ENCODE results near the gene CAMKK2.
"Not testable (repeated sequence)": the region's sequence is repeated elsewhere in the genome, so short reads cannot be mapped to it uniquely, and the experiment has no call there.

CAMKK2 gene

GRCh38 chr12:121296618-121297434 lies at the start of gene CAMKK2:
Gene CAMKK2, minus strand, starts transcription at chr12:121296709. Its CDS starts 22,183 bp downstream, at chr12:121274526.
- peak; percentile 94 for DNase-seq (ENCODE audit: low spot score)

DNA sequence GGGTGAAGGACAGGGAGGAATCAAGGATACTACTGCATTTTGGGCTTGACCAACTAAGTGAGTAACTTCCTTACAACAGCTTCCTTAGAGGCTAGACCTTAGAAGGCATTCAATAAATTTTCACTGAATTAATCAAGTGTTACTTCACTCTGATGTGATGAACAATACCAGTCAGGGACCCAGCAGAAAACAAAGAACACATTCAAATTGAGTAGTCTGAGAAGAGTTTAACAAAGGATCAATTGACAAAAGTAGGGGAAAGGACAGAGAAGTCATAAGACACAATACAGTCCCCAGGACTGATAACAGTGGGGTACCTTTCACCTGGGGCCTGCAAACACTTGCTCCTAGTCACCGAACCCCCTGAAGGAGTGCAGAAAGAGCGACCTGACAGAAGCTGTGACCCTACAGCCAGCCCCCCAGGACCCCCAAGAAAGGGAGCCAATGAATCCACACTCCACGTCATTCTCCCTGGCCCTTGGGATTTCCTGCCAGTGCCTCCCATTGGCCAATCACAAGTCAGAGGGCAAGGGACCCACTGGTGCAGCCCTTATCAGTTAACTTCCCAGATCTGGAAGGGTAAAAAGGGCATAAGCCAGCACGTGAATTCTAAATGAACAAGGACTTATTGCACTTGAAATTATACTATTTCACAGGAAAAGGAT lies 48.8 kb upstream of the CAMKK2 start:
- DNase-seq (ENCODE audit: low spot score): no peak

GRCh38 chr12:121344506-121344905 lies 48.0 kb upstream of the CAMKK2 start:
- no peak for DNase-seq (ENCODE audit: low spot score)

GRCh38 chr12:121337416-121337815 lies 40.9 kb upstream of the CAMKK2 start:
- DNase-seq (ENCODE audit: low spot score): no peak

DNA sequence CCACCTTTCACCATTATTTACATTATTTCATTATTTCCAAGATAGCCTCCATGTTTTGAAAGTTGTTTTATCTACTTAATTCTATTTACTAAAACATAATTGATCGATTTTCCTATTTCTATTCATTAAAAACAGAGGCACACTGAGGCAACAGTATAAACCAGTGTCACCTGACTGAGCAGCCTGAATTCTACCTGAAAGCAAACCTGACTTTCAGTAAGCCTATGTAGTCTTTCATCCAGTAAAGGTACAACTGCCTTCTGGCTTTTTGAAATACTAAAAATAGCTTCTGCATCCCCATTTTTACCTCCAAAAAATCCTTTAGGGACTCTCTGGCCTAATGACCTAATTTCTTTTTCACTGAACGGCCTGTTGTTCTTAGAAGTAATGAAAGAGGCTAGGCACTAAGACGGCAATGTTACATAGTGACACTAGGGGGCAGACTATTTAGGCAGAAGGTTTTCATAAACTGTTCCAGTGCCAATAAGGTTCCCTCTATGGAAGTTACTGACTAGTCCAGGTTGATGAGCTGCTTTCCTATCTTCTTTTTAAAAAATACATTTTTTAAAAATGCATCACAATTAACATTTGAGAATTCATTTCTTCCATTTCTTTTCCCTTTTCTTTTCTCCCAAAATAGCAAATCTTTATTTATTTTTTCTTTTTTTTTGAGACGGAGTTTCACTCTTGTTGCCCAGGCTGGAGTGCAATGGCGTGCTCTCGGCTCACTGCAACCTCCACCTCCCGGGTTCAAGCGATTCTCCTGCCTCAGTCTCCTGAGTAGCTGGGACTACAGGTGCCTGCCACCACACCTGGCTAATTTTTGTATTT lies 38.2 kb upstream of the CAMKK2 start:
- peak; percentile 68 for DNase-seq (ENCODE audit: low spot score)

DNA sequence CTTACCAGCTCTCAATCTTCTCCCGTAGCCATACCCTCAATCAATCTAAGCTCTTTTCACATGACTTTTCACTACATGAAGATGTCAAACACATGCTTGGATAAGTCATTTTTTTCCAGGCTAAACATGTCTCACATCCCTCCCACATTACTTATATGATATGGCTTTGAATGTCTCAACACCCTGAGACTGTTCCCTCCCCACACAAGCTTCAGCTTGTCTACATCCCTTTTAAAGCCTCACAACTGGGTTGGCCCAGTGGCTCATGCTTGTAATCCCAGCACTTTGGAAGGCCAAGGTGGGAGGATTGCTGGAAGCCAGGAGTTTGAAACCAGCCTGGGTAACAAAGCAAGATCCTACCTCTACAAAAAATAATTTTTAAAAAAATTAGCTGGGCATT lies 37.2 kb upstream of the CAMKK2 start:
- no peak for DNase-seq (ENCODE audit: low spot score)

DNA sequence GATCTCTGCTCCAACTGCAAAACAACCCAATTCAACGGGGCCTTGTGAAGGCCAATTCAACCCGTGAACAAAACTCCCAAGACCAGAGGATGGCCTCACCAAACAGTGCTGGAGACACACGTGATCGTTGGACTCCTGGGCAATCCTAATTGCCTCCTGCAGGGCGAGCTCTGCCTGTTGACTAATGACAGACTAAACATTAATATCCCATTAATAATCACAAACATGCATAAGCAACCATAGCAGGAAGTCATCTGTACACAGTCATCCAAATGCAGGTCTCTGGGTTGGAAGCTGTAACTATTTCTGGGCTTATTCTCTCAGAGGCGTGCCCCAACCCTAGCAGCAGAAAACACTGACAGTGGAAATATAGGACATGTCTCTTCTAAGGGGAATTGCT lies 34.7 kb upstream of the CAMKK2 start:
- peak; percentile 8 for DNase-seq (ENCODE audit: low spot score)

GRCh38 chr12:121330692-121331091 lies 34.2 kb upstream of the CAMKK2 start:
- DNase-seq (ENCODE audit: low spot score): no peak

DNA sequence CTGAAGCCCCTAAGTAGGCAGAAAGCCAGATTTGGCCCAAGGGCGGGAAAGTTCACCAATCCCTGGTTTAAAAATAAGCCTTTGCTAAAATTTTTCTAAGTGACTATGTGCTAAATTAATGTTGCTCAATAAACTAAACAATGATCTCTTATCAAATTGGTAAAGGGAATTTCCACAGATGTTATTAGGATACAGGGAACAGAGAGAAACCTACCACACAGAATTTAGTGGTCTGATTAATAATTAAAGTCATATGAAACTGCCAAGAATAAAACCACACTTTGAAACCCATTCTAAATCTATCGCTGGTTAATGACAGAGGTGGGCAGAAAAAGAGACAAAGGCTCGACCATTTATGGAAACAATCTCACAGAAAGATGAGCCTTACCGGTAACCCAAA lies 33.7 kb upstream of the CAMKK2 start:
- no peak for DNase-seq (ENCODE audit: low spot score)

- no peak for DNase-seq (ENCODE audit: low spot score)
These were observed 32.1 kb upstream of the CAMKK2 start for GRCh38 chr12:121328620-121329019.

DNA sequence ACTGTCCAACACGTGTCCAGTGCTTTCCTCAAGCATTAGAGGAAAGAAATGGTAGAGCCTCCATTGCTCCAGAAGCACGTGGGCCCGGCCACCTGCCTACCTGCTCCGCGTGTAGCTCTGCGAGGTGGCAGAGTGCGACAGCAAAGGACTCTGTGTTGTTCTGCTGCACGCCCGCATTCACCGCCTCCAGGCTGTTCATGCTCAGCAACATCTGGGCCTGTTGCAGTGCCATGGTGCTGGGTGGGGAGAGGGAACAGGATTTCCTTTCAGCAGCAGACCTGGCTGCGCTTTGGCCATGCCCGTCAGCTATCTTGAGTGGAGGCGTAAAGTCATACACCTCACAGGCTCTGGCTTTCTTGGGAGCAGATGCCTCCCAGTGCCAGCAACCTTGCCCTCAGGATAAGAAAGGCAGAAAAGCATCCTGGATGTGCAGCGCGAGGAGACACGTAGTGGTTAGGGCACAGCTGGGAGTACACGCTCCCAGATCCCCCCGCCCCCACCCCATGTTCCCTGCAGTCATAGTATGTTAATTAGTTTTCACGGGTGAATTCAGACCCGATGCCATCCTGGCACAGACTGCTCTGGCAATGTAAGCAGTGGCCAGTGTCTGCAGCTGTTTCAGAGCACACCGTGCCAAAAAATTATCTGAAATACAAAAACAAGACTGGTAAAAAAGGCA lies 30.6 kb upstream of the CAMKK2 start:
- no peak for DNase-seq (ENCODE audit: low spot score)

GRCh38 chr12:121325922-121326396 lies 29.4 kb upstream of the CAMKK2 start:
- DNase-seq (ENCODE audit: low spot score): no peak

DNA sequence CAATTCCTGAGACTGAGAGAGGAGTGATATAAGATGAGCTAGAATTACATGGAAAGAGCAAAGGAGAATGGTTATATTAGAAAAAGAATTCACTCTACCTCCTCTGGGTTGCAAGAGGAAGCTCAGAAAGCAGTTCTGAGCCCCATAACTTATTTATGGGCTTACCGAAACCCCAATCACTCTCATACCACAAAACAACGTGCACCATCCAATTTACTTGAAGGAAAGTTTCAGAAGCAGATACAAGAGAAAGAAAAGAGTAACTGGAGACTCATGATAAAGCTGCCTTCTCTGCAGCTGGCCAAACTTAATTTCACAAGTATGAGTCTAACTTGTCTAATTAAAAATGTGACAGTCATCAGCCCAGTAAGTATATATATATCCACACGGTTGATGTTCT lies 27.4 kb upstream of the CAMKK2 start:
- DNase-seq (ENCODE audit: low spot score): no peak

DNA sequence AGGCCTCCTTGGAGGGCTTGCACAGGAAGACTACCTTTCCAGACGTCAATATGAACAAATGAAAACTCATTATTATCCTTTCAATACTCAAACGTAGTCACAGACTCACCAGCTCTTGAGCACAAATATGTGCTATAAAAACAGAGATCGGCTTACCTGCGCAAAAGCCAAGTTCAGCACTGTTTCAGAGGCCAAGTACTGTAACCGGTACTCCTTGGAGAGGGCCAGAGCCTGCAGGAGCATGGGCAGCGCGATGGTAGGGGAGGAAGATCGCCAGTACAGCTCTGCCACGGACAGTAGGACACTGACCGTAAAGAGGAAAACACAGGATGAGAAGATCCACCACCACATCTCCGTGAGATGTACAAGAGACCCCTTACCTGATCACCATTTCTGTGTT lies 21.6 kb upstream of the CAMKK2 start:
- DNase-seq (ENCODE audit: low spot score): no peak

DNA sequence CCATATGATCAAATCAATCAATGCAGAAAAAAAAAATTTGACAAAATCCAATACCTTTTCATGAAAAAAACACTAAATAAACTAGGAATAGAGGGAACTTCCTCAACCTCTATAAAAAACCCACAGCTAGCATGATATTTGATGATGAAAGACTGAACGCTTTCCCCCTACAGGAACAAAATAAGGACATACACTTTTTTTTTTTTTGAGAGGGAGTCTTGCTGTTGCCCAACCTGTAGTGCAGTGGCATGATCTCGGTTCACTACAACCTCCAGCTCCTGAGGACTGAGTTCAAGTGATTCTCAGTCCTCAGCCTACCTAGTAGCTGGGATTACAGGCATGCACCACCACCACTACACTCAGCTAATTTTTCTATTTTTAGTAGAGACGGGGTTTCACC lies 17.9 kb upstream of the CAMKK2 start:
- DNase-seq (ENCODE audit: low spot score): no peak

DNA sequence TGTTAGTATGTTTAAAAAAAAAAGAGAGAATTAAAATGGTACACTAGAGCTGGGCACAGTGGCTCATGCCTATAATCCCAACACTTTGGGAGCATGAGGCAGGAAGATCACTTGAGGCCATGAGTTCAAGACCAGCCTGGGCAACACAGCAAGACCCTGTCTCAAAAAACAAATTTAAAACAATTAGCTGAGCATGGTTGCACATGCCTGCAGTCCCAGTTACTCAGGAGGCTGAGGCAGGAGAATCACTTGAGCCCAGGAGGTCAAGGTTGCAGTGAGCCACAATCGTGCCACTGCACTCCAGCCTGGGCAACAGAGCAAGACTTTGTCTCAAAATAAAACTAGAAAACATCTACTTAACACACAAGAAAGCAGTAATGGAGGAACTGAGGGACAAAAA lies 13.7 kb upstream of the CAMKK2 start:
- DNase-seq (ENCODE audit: low spot score): not testable (repeated sequence)

DNA sequence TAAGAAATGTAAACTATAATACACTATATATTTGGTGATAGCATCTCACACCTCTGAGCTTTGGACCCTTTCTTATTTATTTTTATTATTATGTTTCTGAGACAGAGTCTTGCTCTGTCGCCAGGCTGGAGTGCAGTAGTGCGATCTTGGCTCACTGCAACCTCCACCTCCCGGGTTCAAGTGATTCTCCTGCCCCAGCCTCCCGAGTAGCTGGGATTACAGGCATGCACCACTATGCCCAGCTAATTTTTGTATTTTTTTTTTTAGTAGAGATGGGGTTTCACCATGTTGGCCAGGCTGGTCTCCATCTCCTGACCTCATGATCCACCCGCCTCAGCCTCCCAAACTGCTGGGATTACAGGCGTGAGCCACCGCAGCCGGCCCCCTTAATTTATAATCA lies 10.9 kb upstream of the CAMKK2 start:
- not testable (repeated sequence) for DNase-seq (ENCODE audit: low spot score)

- no peak for DNase-seq (ENCODE audit: low spot score)
These were observed 7.8 kb upstream of the CAMKK2 start for GRCh38 chr12:121304306-121304705.

DNA sequence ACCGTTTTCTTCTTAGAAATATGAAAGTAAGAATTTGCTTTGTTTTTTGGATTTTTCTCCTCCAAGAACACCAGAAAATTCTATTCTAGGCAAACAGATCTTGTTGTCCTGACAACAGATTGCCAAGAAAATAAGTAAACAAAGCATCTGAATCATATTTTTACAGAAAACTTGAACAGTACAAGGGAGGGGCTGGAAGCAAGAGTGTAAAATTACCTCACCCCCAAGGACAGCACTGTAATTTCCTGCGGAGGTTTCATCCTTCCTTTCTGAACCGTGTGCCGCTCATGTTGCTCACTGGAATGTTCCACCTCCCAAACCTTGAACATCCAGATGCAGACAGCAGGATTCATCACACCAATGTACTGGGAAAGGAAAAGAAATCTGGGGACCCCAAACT lies 5.4 kb upstream of the CAMKK2 start:
- no peak for DNase-seq (ENCODE audit: low spot score)

- no peak for DNase-seq (ENCODE audit: low spot score)
These were observed 3.7 kb upstream of the CAMKK2 start for GRCh38 chr12:121300083-121300819.

DNA sequence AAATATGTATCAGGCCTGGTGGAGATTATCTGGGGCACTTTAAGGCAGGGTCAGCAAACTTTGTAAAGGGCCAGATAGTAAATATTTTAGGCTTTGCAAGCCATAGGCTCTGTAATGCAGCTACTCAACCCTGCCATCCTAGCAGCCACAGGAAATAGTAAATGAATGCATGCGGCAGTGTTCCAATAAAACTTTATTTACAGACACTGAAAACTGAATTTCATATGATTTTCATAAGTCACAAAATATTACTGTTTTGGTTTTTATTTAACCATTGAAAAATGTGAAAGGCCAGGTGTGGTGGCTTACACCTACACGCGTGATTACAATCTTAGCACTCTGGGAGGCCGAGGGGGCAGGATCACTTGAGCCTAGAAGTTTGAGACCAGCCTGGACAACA lies 3.2 kb upstream of the CAMKK2 start:
- no peak for DNase-seq (ENCODE audit: low spot score)

All from hepatic stellate cell (primary cell).